ENCODE results near the gene HOXC10.

DNA sequence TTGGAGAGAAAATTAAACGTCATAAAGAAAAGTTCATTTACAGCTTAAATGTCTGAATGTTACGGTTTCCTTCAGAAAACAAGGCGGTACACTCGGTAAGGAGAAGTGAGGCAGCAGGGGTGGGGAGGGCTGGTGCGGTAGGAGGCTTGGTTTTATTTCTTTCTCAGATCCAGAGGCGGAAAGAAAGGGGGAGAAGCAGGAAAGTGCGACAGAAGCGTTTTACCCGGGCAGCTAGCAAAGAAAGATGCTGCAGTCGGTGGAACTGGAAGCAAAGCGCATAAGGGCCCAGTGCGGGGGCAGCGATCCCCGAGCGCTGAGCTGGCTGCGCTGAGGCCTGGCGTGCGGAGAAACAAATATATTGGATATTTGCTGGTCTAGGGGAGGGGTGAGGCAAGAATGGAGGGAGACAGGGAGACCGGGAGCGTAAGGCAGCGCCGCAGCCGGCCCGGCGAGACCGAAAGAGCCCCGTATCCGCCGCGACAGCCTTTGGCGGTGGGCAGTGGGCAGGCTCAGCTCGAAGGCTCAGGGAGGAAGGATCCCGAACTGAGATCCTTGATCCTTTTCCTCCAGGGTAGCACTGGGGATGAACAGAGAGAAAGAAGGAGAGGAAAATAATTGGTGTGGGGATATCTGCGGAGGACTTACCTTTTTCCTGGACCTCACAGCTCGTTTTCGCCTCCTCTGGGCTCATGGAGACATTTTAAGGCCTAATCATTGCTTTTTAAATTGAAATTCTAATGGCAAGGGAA is 18.4 kb upstream of the HOXC10 start:
- TF ChIP-seq, protein P1, sequence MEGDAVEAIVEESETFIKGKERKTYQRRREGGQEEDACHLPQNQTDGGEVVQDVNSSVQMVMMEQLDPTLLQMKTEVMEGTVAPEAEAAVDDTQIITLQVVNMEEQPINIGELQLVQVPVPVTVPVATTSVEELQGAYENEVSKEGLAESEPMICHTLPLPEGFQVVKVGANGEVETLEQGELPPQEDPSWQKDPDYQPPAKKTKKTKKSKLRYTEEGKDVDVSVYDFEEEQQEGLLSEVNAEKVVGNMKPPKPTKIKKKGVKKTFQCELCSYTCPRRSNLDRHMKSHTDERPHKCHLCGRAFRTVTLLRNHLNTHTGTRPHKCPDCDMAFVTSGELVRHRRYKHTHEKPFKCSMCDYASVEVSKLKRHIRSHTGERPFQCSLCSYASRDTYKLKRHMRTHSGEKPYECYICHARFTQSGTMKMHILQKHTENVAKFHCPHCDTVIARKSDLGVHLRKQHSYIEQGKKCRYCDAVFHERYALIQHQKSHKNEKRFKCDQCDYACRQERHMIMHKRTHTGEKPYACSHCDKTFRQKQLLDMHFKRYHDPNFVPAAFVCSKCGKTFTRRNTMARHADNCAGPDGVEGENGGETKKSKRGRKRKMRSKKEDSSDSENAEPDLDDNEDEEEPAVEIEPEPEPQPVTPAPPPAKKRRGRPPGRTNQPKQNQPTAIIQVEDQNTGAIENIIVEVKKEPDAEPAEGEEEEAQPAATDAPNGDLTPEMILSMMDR (IDR thresholded peaks at IDR 0.05 in 2 of 3, conservative IDR thresholded peaks at IDR 0.05 in 1 of 3; ENCODE audit: borderline replicate concordance in 1 of 3, insufficient read depth in 1 of 3, low read depth in 2 of 3, low read length in 2 of 3) = no peak
- TF ChIP-seq POLR2AphosphoS5 (IDR thresholded peaks at IDR 0.05; ENCODE audit: low read depth, low read length) (no peak), RAD21 (IDR thresholded peaks at IDR 0.05; ENCODE audit: low read depth) (no peak), POLR2A (IDR thresholded peaks at IDR 0.05; ENCODE audit: borderline replicate concordance, extremely low read depth, insufficient read depth, insufficient read length) (no peak), ZFX (IDR thresholded peaks at IDR 0.05) (no peak), CEBPB (IDR thresholded peaks at IDR 0.05; ENCODE audit: low read depth) (no peak), ZNF274 (IDR thresholded peaks at IDR 0.05; ENCODE audit: low read depth, low read length) (no peak)
- TF ChIP-seq, protein P2, sequence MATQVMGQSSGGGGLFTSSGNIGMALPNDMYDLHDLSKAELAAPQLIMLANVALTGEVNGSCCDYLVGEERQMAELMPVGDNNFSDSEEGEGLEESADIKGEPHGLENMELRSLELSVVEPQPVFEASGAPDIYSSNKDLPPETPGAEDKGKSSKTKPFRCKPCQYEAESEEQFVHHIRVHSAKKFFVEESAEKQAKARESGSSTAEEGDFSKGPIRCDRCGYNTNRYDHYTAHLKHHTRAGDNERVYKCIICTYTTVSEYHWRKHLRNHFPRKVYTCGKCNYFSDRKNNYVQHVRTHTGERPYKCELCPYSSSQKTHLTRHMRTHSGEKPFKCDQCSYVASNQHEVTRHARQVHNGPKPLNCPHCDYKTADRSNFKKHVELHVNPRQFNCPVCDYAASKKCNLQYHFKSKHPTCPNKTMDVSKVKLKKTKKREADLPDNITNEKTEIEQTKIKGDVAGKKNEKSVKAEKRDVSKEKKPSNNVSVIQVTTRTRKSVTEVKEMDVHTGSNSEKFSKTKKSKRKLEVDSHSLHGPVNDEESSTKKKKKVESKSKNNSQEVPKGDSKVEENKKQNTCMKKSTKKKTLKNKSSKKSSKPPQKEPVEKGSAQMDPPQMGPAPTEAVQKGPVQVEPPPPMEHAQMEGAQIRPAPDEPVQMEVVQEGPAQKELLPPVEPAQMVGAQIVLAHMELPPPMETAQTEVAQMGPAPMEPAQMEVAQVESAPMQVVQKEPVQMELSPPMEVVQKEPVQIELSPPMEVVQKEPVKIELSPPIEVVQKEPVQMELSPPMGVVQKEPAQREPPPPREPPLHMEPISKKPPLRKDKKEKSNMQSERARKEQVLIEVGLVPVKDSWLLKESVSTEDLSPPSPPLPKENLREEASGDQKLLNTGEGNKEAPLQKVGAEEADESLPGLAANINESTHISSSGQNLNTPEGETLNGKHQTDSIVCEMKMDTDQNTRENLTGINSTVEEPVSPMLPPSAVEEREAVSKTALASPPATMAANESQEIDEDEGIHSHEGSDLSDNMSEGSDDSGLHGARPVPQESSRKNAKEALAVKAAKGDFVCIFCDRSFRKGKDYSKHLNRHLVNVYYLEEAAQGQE (IDR thresholded peaks at IDR 0.05; ENCODE audit: low read depth) = no peak
- TF ChIP-seq, protein P3, sequence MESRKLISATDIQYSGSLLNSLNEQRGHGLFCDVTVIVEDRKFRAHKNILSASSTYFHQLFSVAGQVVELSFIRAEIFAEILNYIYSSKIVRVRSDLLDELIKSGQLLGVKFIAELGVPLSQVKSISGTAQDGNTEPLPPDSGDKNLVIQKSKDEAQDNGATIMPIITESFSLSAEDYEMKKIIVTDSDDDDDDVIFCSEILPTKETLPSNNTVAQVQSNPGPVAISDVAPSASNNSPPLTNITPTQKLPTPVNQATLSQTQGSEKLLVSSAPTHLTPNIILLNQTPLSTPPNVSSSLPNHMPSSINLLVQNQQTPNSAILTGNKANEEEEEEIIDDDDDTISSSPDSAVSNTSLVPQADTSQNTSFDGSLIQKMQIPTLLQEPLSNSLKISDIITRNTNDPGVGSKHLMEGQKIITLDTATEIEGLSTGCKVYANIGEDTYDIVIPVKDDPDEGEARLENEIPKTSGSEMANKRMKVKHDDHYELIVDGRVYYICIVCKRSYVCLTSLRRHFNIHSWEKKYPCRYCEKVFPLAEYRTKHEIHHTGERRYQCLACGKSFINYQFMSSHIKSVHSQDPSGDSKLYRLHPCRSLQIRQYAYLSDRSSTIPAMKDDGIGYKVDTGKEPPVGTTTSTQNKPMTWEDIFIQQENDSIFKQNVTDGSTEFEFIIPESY (IDR thresholded peaks at IDR 0.05; ENCODE audit: extremely low read depth, insufficient replicate concordance, low read length) = no peak
